Measurements from ENCODE around the gene TMEM175.

Gene TMEM175

GRCh38 chr4:914531-914930 lies 17.7 kb upstream of the TMEM175 start:
- Histone ChIP-seq H3K4me3 (ENCODE audit: low read length) (peak overlapping the region; percentile 58; the same call in 1 of the 2 replicates), H3K9me3 (ENCODE audit: control insufficient read depth, insufficient read depth, low read length) (peaks cover 6% of the 10 kb centered on the region; the same call in 1 of the 2 replicates), H3K4me1 (ENCODE audit: control insufficient read depth, low read length) (peaks cover 21% of the 10 kb centered on the region), H3K9me2 (replicated peaks; ENCODE audit: control insufficient read depth, low read length) (no peaks in the 10 kb centered on the region), H4K20me1 (ENCODE audit: control insufficient read depth, insufficient read depth, low read depth, low read length) (peaks cover 25% of the 10 kb centered on the region), H3K4me2 (ENCODE audit: low read length) (peak overlapping the region; percentile 79), H3K36me3 (ENCODE audit: control insufficient read depth, low read length) (peaks cover 19% of the 10 kb centered on the region), H3K27me3 (ENCODE audit: control insufficient read depth, low read length) (no peaks in the 10 kb centered on the region), H3K79me2 (ENCODE audit: control insufficient read depth, low read length) (peaks cover 61% of the 10 kb centered on the region), H3K27ac (ENCODE audit: low read depth, low read length) (no peak overlapping the region), H3F3A (ENCODE audit: control insufficient read depth, insufficient read depth) (no peaks in the 10 kb centered on the region; the same call in 1 of the 2 replicates)
- TF ChIP-seq EZH2phosphoT487 (IDR thresholded peaks at IDR 0.05; ENCODE audit: borderline replicate concordance, low read length) (no peak), CTCF (IDR thresholded peaks at IDR 0.05; ENCODE audit: low read depth, low read length, poor library complexity, severe bottlenecking) (no peak)

- peaks cover 6% of the 10 kb centered on the region; the same call in 1 of the 2 replicates for H3K9me3 ChIP-seq (ENCODE audit: control insufficient read depth, insufficient read depth, low read length)
- H3K9me2 ChIP-seq (replicated peaks; ENCODE audit: control insufficient read depth, low read length): no peaks in the 10 kb centered on the region
- H3K36me3 ChIP-seq (ENCODE audit: control insufficient read depth, low read length): peaks cover 19% of the 10 kb centered on the region
- peak overlapping the region; percentile 58 for H3K4me3 ChIP-seq (ENCODE audit: low read length)
- TF ChIP-seq CTCF (IDR thresholded peaks at IDR 0.05; ENCODE audit: low read depth, low read length, poor library complexity, severe bottlenecking): no peak
- TF ChIP-seq EZH2phosphoT487 (IDR thresholded peaks at IDR 0.05; ENCODE audit: borderline replicate concordance, low read length): no peak
- H4K20me1 ChIP-seq (ENCODE audit: control insufficient read depth, insufficient read depth, low read depth, low read length): peaks cover 25% of the 10 kb centered on the region
- peak overlapping the region; percentile 79 for H3K4me2 ChIP-seq (ENCODE audit: low read length)
- H3K4me1 ChIP-seq (ENCODE audit: control insufficient read depth, low read length): peaks cover 21% of the 10 kb centered on the region
- H3K79me2 ChIP-seq (ENCODE audit: control insufficient read depth, low read length): peaks cover 66% of the 10 kb centered on the region
- H3K27ac ChIP-seq (ENCODE audit: low read depth, low read length): no peak overlapping the region
- no peaks in the 10 kb centered on the region for H3K27me3 ChIP-seq (ENCODE audit: control insufficient read depth, low read length)
- H3F3A ChIP-seq (ENCODE audit: control insufficient read depth, insufficient read depth): no peaks in the 10 kb centered on the region; the same call in 1 of the 2 replicates
Observed at GRCh38 chr4:915041-915474, 17.2 kb upstream of the TMEM175 start.

- H3F3A ChIP-seq (ENCODE audit: control insufficient read depth, insufficient read depth): no peaks in the 10 kb centered on the region; the same call in 1 of the 2 replicates
- H3K4me2 ChIP-seq (ENCODE audit: low read length): peak overlapping the region; percentile 79
- H3K79me2 ChIP-seq (ENCODE audit: control insufficient read depth, low read length): peaks cover 71% of the 10 kb centered on the region
- H4K20me1 ChIP-seq (ENCODE audit: control insufficient read depth, insufficient read depth, low read depth, low read length): peaks cover 25% of the 10 kb centered on the region
- H3K9me2 ChIP-seq (replicated peaks; ENCODE audit: control insufficient read depth, low read length): no peaks in the 10 kb centered on the region
- no peak overlapping the region for H3K27ac ChIP-seq (ENCODE audit: low read depth, low read length)
- H3K27me3 ChIP-seq (ENCODE audit: control insufficient read depth, low read length): no peaks in the 10 kb centered on the region
- peaks cover 6% of the 10 kb centered on the region; the same call in 1 of the 2 replicates for H3K9me3 ChIP-seq (ENCODE audit: control insufficient read depth, insufficient read depth, low read length)
- peaks cover 21% of the 10 kb centered on the region for H3K4me1 ChIP-seq (ENCODE audit: control insufficient read depth, low read length)
- no peak for TF ChIP-seq CTCF (IDR thresholded peaks at IDR 0.05; ENCODE audit: low read depth, low read length, poor library complexity, severe bottlenecking)
- no peak for TF ChIP-seq EZH2phosphoT487 (IDR thresholded peaks at IDR 0.05; ENCODE audit: borderline replicate concordance, low read length)
- H3K4me3 ChIP-seq (ENCODE audit: low read length): peak overlapping the region; percentile 58
- peaks cover 18% of the 10 kb centered on the region for H3K36me3 ChIP-seq (ENCODE audit: control insufficient read depth, low read length)
Observed at GRCh38 chr4:915595-915994, 16.7 kb upstream of the TMEM175 start.
